ENCODE measurements around the gene SYN1. TPM values are rescaled to one million over a fixed set of nuclear protein-coding genes. Genes with fewer than 3 reads are reported as not detected.

The SYN1 gene
- polyA plus RNA-seq, 1 donor from 2014 or later: 4.3 TPM

DNA sequence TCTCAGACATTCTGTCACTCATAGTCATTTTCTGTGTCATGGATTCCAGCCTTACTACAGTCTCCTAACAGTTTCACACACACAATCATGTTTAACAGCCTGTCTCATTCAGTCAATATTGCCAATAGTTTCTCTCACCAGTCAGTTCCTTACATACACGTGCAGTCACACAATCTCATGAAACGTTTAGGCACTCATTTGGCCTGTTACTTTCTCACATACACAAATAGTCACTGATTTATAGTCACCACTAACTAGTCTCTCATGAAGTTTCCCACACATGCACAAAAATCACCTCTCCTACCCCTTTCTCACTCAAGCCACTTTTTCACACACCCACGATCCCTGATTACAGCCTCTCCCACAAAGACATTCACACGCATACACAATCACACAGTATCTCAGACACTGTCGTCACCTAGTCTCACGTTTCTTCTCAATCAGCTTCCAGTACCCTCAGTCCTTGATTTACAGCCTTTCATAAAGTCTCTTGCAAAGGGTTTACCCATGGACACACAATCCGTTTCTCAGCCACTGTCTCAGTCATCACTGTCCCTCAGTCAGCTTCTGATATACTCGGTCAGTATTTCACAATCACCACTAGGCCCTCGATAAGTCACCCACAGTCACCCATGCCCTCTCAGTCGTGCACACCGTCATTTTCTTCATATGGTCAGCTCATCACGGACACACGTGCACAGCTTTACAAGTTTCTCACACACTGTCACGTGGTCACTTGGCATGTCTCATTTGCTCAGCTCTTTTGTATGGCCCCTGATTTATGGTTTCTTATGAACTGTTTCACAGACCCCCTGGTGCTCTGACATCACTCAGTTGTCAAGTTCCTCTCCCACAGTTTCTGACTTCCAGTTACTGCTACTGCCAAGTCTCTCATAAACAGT is 14.3 kb upstream of the SYN1 start:
- H3K36me3 ChIP-seq (ENCODE audit: insufficient read depth, low read length): no peaks in the 10 kb centered on the region
- no peaks in the 10 kb centered on the region for H4K20me1 ChIP-seq (ENCODE audit: insufficient read depth)
- no peaks in the 10 kb centered on the region for H3K9me2 ChIP-seq (ENCODE audit: insufficient read depth, low read length)
- H3K79me2 ChIP-seq (replicated peaks; ENCODE audit: insufficient read depth, low read length): no peaks in the 10 kb centered on the region
- no peak overlapping the region for H3K27ac ChIP-seq (ENCODE audit: low read length)
- no peak overlapping the region for H3K9ac ChIP-seq (ENCODE audit: low read length)
- H3K4me2 ChIP-seq (ENCODE audit: low read length): no peak overlapping the region
- H3F3A ChIP-seq (ENCODE audit: insufficient read depth, low read length, poor library complexity, severe bottlenecking): no peaks in the 10 kb centered on the region
- no peak for TF ChIP-seq EZH2 (IDR thresholded peaks at IDR 0.05; ENCODE audit: borderline replicate concordance, insufficient read depth, low read length, poor library complexity, severe bottlenecking)
- no peak for TF ChIP-seq SMC3 (conservative IDR thresholded peaks at IDR 0.05; ENCODE audit: poor library complexity)
- TF ChIP-seq, protein P1, sequence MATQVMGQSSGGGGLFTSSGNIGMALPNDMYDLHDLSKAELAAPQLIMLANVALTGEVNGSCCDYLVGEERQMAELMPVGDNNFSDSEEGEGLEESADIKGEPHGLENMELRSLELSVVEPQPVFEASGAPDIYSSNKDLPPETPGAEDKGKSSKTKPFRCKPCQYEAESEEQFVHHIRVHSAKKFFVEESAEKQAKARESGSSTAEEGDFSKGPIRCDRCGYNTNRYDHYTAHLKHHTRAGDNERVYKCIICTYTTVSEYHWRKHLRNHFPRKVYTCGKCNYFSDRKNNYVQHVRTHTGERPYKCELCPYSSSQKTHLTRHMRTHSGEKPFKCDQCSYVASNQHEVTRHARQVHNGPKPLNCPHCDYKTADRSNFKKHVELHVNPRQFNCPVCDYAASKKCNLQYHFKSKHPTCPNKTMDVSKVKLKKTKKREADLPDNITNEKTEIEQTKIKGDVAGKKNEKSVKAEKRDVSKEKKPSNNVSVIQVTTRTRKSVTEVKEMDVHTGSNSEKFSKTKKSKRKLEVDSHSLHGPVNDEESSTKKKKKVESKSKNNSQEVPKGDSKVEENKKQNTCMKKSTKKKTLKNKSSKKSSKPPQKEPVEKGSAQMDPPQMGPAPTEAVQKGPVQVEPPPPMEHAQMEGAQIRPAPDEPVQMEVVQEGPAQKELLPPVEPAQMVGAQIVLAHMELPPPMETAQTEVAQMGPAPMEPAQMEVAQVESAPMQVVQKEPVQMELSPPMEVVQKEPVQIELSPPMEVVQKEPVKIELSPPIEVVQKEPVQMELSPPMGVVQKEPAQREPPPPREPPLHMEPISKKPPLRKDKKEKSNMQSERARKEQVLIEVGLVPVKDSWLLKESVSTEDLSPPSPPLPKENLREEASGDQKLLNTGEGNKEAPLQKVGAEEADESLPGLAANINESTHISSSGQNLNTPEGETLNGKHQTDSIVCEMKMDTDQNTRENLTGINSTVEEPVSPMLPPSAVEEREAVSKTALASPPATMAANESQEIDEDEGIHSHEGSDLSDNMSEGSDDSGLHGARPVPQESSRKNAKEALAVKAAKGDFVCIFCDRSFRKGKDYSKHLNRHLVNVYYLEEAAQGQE (IDR thresholded peaks at IDR 0.05; ENCODE audit: borderline replicate concordance): no peak
- TF ChIP-seq POLR2AphosphoS5 (IDR thresholded peaks at IDR 0.05): no peak
- no peak for TF ChIP-seq RAD21 (conservative IDR thresholded peaks at IDR 0.05)
- no peak for TF ChIP-seq CTCF (IDR thresholded peaks at IDR 0.05; ENCODE audit: poor library complexity, severe bottlenecking)
- TF ChIP-seq EP300 (conservative IDR thresholded peaks at IDR 0.05; ENCODE audit: poor library complexity, severe bottlenecking): no peak
- TF ChIP-seq MXI1 (conservative IDR thresholded peaks at IDR 0.05; ENCODE audit: poor library complexity, severe bottlenecking): no peak
- no peak for TF ChIP-seq TAF1 (IDR thresholded peaks at IDR 0.05; ENCODE audit: low read depth)
- H3K4me3 ChIP-seq (ENCODE audit: low read length): no peak overlapping the region
- no peak overlapping the region for H2AFZ ChIP-seq (ENCODE audit: low read depth, low read length)
- no peaks in the 10 kb centered on the region for H3K27me3 ChIP-seq (ENCODE audit: insufficient read depth, low read depth, low read length)
- no peaks in the 10 kb centered on the region for H3K9me3 ChIP-seq (ENCODE audit: low read length)

DNA sequence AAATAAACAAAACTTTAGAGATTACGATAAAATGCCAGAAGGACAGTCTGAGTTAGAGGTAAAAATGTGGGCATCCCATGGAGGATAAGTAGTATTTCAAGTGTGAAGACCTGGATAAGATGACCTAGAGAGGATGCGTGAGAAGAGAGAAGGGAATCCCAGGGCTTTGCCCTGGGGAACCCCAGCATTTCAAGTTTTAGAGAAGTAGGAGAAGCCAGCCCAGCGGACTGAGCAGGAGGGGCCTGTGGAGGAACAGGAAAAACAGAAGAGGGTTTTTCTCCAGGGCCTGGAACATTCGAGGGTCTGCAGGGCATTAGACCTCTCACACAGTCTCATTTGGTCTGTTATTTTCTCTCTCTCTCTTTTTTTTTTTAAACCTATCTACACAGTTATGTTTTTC is 13.0 kb upstream of the SYN1 start:
- Histone ChIP-seq H3K9ac (ENCODE audit: low read length) (no peak overlapping the region), H3K36me3 (ENCODE audit: insufficient read depth, low read length) (no peaks in the 10 kb centered on the region), H3F3A (ENCODE audit: insufficient read depth, low read length, poor library complexity, severe bottlenecking) (no peaks in the 10 kb centered on the region), H3K79me2 (replicated peaks; ENCODE audit: insufficient read depth, low read length) (no peaks in the 10 kb centered on the region), H3K4me3 (ENCODE audit: low read length) (no peak overlapping the region), H3K4me2 (ENCODE audit: low read length) (no peak overlapping the region), H2AFZ (ENCODE audit: low read depth, low read length) (no peak overlapping the region), H3K27ac (ENCODE audit: low read length) (no peak overlapping the region), H3K9me2 (ENCODE audit: insufficient read depth, low read length) (no peaks in the 10 kb centered on the region), H3K27me3 (ENCODE audit: insufficient read depth, low read depth, low read length) (no peaks in the 10 kb centered on the region), H3K9me3 (ENCODE audit: low read length) (no peaks in the 10 kb centered on the region), H4K20me1 (ENCODE audit: insufficient read depth) (no peaks in the 10 kb centered on the region)
- TF ChIP-seq, protein P1 (IDR thresholded peaks at IDR 0.05; ENCODE audit: borderline replicate concordance): no peak
- TF ChIP-seq EP300 (conservative IDR thresholded peaks at IDR 0.05; ENCODE audit: poor library complexity, severe bottlenecking) (no peak), EZH2 (IDR thresholded peaks at IDR 0.05; ENCODE audit: borderline replicate concordance, insufficient read depth, low read length, poor library complexity, severe bottlenecking) (no peak), MXI1 (conservative IDR thresholded peaks at IDR 0.05; ENCODE audit: poor library complexity, severe bottlenecking) (no peak), TAF1 (IDR thresholded peaks at IDR 0.05; ENCODE audit: low read depth) (no peak), SMC3 (conservative IDR thresholded peaks at IDR 0.05; ENCODE audit: poor library complexity) (no peak), RAD21 (conservative IDR thresholded peaks at IDR 0.05) (no peak), POLR2AphosphoS5 (IDR thresholded peaks at IDR 0.05) (no peak), CTCF (IDR thresholded peaks at IDR 0.05; ENCODE audit: poor library complexity, severe bottlenecking) (no peak)
